GM12801 (cell line): ENCODE measurements around the gene CTNNA1.

Experiments
- CTCF ChIP-seq: IDR thresholded peaks from one replicate; pipeline ENCODE4 v1.5.1; 2011; ENCODE audit warnings: control low read depth; ENCODE audit not compliant: insufficient read length; ENCODE audit errors: extremely low read depth

CTNNA1 gene

GRCh38 chr5:138910546-138911185 is 157.4 kb downstream of the CTNNA1 start:
- TF ChIP-seq CTCF = no peak

- TF ChIP-seq CTCF = no peak
Observed at GRCh38 chr5:138911441-138911840, 158.2 kb downstream of the CTNNA1 start.

DNA sequence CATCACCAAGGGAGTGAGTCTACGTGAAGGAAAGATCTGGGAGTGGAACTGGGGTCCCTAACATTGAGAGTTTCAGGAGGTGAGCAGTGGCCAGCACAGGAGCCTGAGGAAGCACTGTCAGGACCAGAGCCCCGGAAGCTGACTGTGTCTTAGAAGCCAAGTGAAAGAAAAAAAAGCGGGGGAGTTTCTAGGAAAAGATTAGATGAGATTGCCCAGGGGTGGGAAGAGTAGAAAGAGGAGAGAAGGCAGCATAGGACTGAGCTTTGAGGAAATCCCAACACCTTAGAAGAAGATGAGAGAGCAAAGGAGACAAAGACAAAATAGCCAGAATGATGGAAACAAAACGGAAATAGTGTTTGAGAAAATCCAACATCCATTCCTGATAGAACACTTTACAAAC is 158.9 kb downstream of the CTNNA1 start:
- no peak for TF ChIP-seq CTCF

DNA sequence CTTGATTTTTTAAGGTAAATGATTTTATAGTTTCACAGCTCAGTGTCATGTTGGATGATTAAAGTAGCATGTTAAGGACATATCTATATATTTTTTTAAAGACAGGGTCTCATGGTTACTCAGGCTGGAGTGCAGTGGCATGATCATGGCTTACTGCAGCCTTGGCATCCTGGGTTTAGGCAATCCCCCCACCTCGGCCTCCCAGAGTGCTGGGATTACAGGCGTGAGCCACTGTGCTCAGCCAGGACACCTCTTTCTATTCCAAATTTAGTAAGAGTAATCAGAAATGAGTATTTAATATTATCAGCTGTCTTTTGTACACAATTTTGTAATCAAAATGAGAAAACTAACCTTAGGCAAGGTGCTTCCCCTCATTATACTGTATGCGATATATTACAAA is 160.5 kb downstream of the CTNNA1 start:
- no peak for TF ChIP-seq CTCF

DNA sequence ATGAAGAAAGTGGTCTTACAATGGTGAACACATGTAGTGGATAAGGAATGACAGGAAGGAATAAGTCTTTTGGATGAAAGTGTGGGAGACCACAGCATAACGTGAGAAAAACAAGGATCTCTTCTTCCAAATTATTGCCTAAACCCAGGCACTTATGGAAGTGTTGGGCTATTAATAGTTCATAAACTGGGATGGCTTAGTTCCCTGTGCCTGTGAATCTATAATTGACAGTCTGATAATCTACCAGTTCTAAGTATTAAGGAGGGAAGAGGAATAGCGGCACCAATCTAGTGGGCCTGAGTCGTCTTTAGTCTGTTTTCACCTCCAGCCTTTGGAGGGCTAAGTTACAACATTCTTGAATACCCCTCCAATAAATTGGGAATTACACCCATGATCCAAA is 161.1 kb downstream of the CTNNA1 start:
- no peak for TF ChIP-seq CTCF

GRCh38 chr5:138918686-138919085 is 165.5 kb downstream of the CTNNA1 start:
- TF ChIP-seq CTCF = no peak

GRCh38 chr5:138920181-138920580 is 167.0 kb downstream of the CTNNA1 start:
- TF ChIP-seq CTCF = no peak
